ENCODE results near the gene LUC7L3. TPM values are rescaled to one million over a fixed set of nuclear protein-coding genes. Genes with fewer than 3 reads are reported as not detected.

Gene LUC7L3
- total and polyA plus RNA-seq, 10 of the 15 experiments (the other 5 are each of a cell fraction or from before 2014, with no cell fraction given), result 51.3 to 176 (median 149) TPM

GRCh38 chr17:50721194-50722010, 2.0 kb downstream of the LUC7L3 start (continued):
- TF ChIP-seq CEBPZ (IDR thresholded peaks at IDR 0.05; ENCODE audit: low read depth, low read length) (no peak), NR2C1 (IDR thresholded peaks at IDR 0.05) (peak; percentile 94), POLR2AphosphoS5 (IDR thresholded peaks at IDR 0.05; ENCODE audit: low read length) (no peak), STAT1 (conservative IDR thresholded peaks at IDR 0.05) (no peak), MTA3 (IDR thresholded peaks at IDR 0.05; ENCODE audit: borderline replicate concordance, low read length) (no peak), SMC3 (IDR thresholded peaks at IDR 0.05; ENCODE audit: borderline replicate concordance, low read length) (no peak), RUNX3 (IDR thresholded peaks at IDR 0.05; ENCODE audit: low read length) (no peak), RAD21 (IDR thresholded peaks at IDR 0.05; ENCODE audit: insufficient read depth, low read depth, low read length) (no peak), BHLHE40 (IDR thresholded peaks at IDR 0.05; ENCODE audit: borderline replicate concordance in 1 of 2, low read depth in 2 of 2, low read length in 1 of 2) (no peak)

Data from GM12878 (cell line).